H9 (cell line): Measurements from ENCODE around the gene ARMC9. TPM values are rescaled to one million over a fixed set of nuclear protein-coding genes. Genes with fewer than 3 reads are reported as not detected.

Experiments used
- DNase-seq: peaks from one replicate; pipeline ENCODE4 v3.0.0-alpha.2; 2017
- H2AFZ ChIP-seq: one replicate; pipeline ENCODE4 v1.6.1; 2013; ENCODE audit warnings: mild to moderate bottlenecking, low read length, control low read depth, moderate library complexity
- H2AK5ac ChIP-seq: 2 replicates; pipeline ENCODE4 v1.6.1; 2013; ENCODE audit warnings: low read length, control low read depth, mixed read lengths; ENCODE audit not compliant: insufficient read length
- H2BK120ac ChIP-seq: one replicate; pipeline ENCODE4 v1.6.1; 2013; ENCODE audit warnings: low read depth, mild to moderate bottlenecking, low read length, control low read depth, inconsistent platforms; ENCODE audit not compliant: poor library complexity, severe bottlenecking
- H2BK12ac ChIP-seq: 2 replicates; pipeline ENCODE4 v1.6.1; 2013; ENCODE audit warnings: low read length, control low read depth, mixed read lengths, low read depth; ENCODE audit not compliant: insufficient read length
- H2BK15ac ChIP-seq: 2 replicates; pipeline ENCODE4 v1.6.1; 2013; ENCODE audit warnings: low read depth, low read length, control low read depth
- H2BK20ac ChIP-seq: one replicate; pipeline ENCODE4 v1.6.1; 2013; ENCODE audit warnings: low read depth, mild to moderate bottlenecking, low read length, control low read depth, inconsistent platforms; ENCODE audit not compliant: poor library complexity, severe bottlenecking
- H2BK5ac ChIP-seq: 2 replicates; pipeline ENCODE4 v1.6.1; 2013; ENCODE audit warnings: low read length, control low read depth, mixed read lengths; ENCODE audit not compliant: insufficient read length
- H3K14ac ChIP-seq: 2 replicates; pipeline ENCODE4 v1.6.1; 2013; ENCODE audit warnings: low read length, control low read depth; ENCODE audit not compliant: insufficient read depth
- H3K18ac ChIP-seq: 2 replicates; pipeline ENCODE4 v1.6.1; 2013; ENCODE audit warnings: low read depth, mild to moderate bottlenecking, mixed read lengths, low read length, control low read depth; ENCODE audit not compliant: insufficient read length
- H3K23ac ChIP-seq: 2 replicates; pipeline ENCODE4 v1.6.1; 2013; ENCODE audit warnings: low read length, control low read depth, mixed read lengths, low read depth; ENCODE audit not compliant: insufficient read length
- H3K23me2 ChIP-seq: 2 replicates; pipeline ENCODE4 v1.6.1; 2013; ENCODE audit warnings: low read depth, mild to moderate bottlenecking, mixed read lengths, low read length, control low read depth; ENCODE audit not compliant: insufficient read length, poor library complexity, severe bottlenecking
- H3K27ac ChIP-seq: 2 replicates; pipeline ENCODE4 v1.5.1; 2013; ENCODE audit warnings: low read length, control low read depth, mixed read lengths, low read depth; ENCODE audit not compliant: insufficient read length
- H3K27me3 ChIP-seq: 2 replicates; pipeline ENCODE4 v1.6.1; 2013; ENCODE audit warnings: low read length, control low read depth, inconsistent platforms; ENCODE audit not compliant: insufficient read depth
- H3K4ac ChIP-seq: 2 replicates; pipeline ENCODE4 v1.6.1; 2013; ENCODE audit warnings: low read depth, mild to moderate bottlenecking, control low read depth, inconsistent platforms, low read length, moderate library complexity
- H3K4me1 ChIP-seq: 2 replicates; pipeline ENCODE4 v1.6.1; 2013; ENCODE audit warnings: low read length, control low read depth, inconsistent platforms; ENCODE audit not compliant: insufficient read depth
- H3K4me2 ChIP-seq: 2 replicates; pipeline ENCODE4 v1.6.1; 2013; ENCODE audit warnings: low read length, control low read depth, mixed read lengths; ENCODE audit not compliant: insufficient read length, insufficient read depth
- H3K56ac ChIP-seq: 2 replicates; pipeline ENCODE4 v1.6.1; 2013; ENCODE audit warnings: low read depth, mild to moderate bottlenecking, mixed read lengths, low read length, control low read depth; ENCODE audit not compliant: insufficient read length
- H3K79me1 ChIP-seq: 2 replicates; pipeline ENCODE4 v1.6.1; 2013; ENCODE audit warnings: low read depth, mild to moderate bottlenecking, moderate library complexity, low read length, control low read depth, inconsistent platforms; ENCODE audit not compliant: insufficient read depth, poor library complexity, severe bottlenecking
- H3K79me2 ChIP-seq: 2 replicates; pipeline ENCODE4 v1.6.1; 2013; ENCODE audit warnings: low read length, control low read depth, inconsistent platforms; ENCODE audit not compliant: insufficient read depth
- H3K9ac ChIP-seq: 2 replicates; pipeline ENCODE4 v1.6.1; 2013; ENCODE audit warnings: low read length, control low read depth, mixed read lengths; ENCODE audit not compliant: insufficient read length; ENCODE audit errors: extremely low read depth
- H3K9me3 ChIP-seq: one replicate; pipeline ENCODE4 v1.6.1; 2013; ENCODE audit warnings: low read depth, low read length, inconsistent platforms; ENCODE audit not compliant: control insufficient read depth
- H3T11ph ChIP-seq: one replicate; pipeline ENCODE4 v1.6.1; 2013; ENCODE audit warnings: mild to moderate bottlenecking, low read length, control low read depth, inconsistent platforms
- H4K20me1 ChIP-seq: one replicate; pipeline ENCODE4 v1.6.1; 2013; ENCODE audit not compliant: control insufficient read depth, insufficient read length, insufficient read depth
- H4K5ac ChIP-seq: 2 replicates; pipeline ENCODE4 v1.6.1; 2013; ENCODE audit warnings: low read depth, mild to moderate bottlenecking, mixed read lengths, low read length, control low read depth; ENCODE audit not compliant: insufficient read length
- H4K8ac ChIP-seq: replicated peaks from 2 replicates; pipeline ENCODE4 v1.6.1; 2013; ENCODE audit warnings: low read length, control low read depth, mixed read lengths, low read depth; ENCODE audit not compliant: insufficient read length
- H4K91ac ChIP-seq: 2 replicates; pipeline ENCODE4 v1.6.1; 2013; ENCODE audit warnings: low read depth, mild to moderate bottlenecking, moderate library complexity, mixed read lengths, low read length, control low read depth; ENCODE audit not compliant: insufficient read length
- H3K27ac Mint-ChIP-seq, 3 experiments: 2 replicates in 2 of 3; 3 replicates in 1 of 3; pipeline ENCODE4 v1.8.0; 2020 to 2021; ENCODE audit warnings: mixed read lengths in 3 of 3, mild to moderate bottlenecking in 1 of 3, moderate library complexity in 1 of 3
- H3K27me3 Mint-ChIP-seq: 2 replicates; pipeline ENCODE4 v1.8.0; 2021; ENCODE audit warnings: low read depth, mild to moderate bottlenecking, moderate library complexity, mixed read lengths
- H3K36me3 Mint-ChIP-seq, 3 experiments: 2 replicates in 2 of 3; 3 replicates in 1 of 3; pipeline ENCODE4 v1.8.0; 2020 to 2021; ENCODE audit warnings: low read depth in 3 of 3, mixed read lengths in 3 of 3; ENCODE audit not compliant: insufficient read depth in 1 of 3
- H3K4me1 Mint-ChIP-seq, 2 experiments: 2 replicates each; pipeline ENCODE4 v1.8.0; 2020; ENCODE audit warnings: mixed read lengths in 2 of 2
- H3K4me3 Mint-ChIP-seq, 2 experiments: 2 replicates in 1 of 2; 3 replicates in 1 of 2; pipeline ENCODE4 v1.8.0; 2020 to 2021; ENCODE audit warnings: mild to moderate bottlenecking in 2 of 2, mixed read lengths in 2 of 2, moderate library complexity in 1 of 2
- H3K9me3 Mint-ChIP-seq, 2 experiments: 2 replicates in 1 of 2; 3 replicates in 1 of 2; pipeline ENCODE4 v1.8.0; 2020; ENCODE audit warnings: mild to moderate bottlenecking in 2 of 2, mixed read lengths in 2 of 2, moderate library complexity in 1 of 2
- WGBS: extraction: QIAGEN DNeasy Blood & Tissue Kit; methylation state at CpG from one replicate; pipeline ENCODE4 v1.1.7; 2013; ENCODE audit warnings: missing lambda C conversion rate, low lambda C conversion rate, mixed read lengths; ENCODE audit not compliant: insufficient read length; ENCODE audit errors: extremely low coverage; 5-methylcytosine and 5-hydroxymethylcytosine counted together
- total RNA-seq: library from RNA; stranded (reverse); gene quantifications from 2 replicates; pipeline ENCODE4 v1.2.1, GENCODE V29; 2021
- TF ChIP-seq, protein P1 (sequence below): fragments of 200-600 bp; sonication (generic); conservative IDR thresholded peaks from 3 replicates; pipeline ENCODE4 v1.8.0; 2021; ENCODE audit warnings: antibody characterized with exemption, mild to moderate bottlenecking

Gene ARMC9
- total RNA-seq, 1 experiment from 2014 or later, result 37.6 TPM

DNA sequence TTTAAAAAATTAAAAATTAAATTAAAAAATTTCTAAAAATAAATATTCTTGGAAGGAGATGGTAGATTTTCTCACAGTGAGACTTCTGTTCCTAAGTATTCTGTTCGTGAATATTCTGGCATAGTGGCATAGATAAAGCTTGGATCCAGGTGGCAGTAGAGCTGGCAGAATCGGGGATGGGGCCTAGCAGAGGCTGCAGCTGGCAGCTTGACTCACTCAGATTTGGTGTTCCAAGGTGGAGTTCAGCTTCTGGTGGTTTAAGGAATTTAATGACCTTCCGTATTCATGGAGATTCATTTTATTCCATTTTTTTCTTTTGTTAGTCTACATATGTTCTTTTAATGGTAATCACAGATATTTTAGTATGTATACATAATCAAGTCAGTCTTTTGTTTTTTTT lies 19.9 kb downstream of the ARMC9 start:
- Histone ChIP-seq H3K79me2 (no peaks in the 10 kb centered on the region), H3K18ac (no peak overlapping the region), H3K4me1 (no peaks in the 10 kb centered on the region), H2BK12ac (no peak overlapping the region), H2BK120ac (no peak overlapping the region), H3K23ac (no peak overlapping the region), H3K9ac (no peak overlapping the region), H3K14ac (no peak overlapping the region), H4K20me1 (no peaks in the 10 kb centered on the region), H2AK5ac (no peak overlapping the region), H3K56ac (no peak overlapping the region), H3K27me3 (no peaks in the 10 kb centered on the region), H3T11ph (no peak overlapping the region), H3K4me2 (no peak overlapping the region), H2BK20ac (no peak overlapping the region), H4K5ac (no peak overlapping the region), H3K23me2 (no peaks in the 10 kb centered on the region), H3K4ac (no peak overlapping the region), H2BK15ac (no peak overlapping the region), H2AFZ (no peak overlapping the region), H2BK5ac (no peak overlapping the region), H3K27ac (no peak overlapping the region), H3K79me1 (no peaks in the 10 kb centered on the region), H4K8ac (no peak overlapping the region), H3K9me3 (no peaks in the 10 kb centered on the region), H4K91ac (no peak overlapping the region)
- no peak overlapping the region for H3K27ac Mint-ChIP-seq
- peaks cover 27 to 71% (median 50%) of the 10 kb centered on the region in 3 experiments; a peak in 6 of 7 replicates for H3K36me3 Mint-ChIP-seq
- H3K27me3 Mint-ChIP-seq, result no peaks in the 10 kb centered on the region
- H3K4me3 Mint-ChIP-seq, result no peak overlapping the region
- no peak for DNase-seq
- no CpG with 5 or more reads among the region's 3 CpGs for WGBS
- no peaks in the 10 kb centered on the region for H3K4me1 Mint-ChIP-seq
- TF ChIP-seq, protein P1, sequence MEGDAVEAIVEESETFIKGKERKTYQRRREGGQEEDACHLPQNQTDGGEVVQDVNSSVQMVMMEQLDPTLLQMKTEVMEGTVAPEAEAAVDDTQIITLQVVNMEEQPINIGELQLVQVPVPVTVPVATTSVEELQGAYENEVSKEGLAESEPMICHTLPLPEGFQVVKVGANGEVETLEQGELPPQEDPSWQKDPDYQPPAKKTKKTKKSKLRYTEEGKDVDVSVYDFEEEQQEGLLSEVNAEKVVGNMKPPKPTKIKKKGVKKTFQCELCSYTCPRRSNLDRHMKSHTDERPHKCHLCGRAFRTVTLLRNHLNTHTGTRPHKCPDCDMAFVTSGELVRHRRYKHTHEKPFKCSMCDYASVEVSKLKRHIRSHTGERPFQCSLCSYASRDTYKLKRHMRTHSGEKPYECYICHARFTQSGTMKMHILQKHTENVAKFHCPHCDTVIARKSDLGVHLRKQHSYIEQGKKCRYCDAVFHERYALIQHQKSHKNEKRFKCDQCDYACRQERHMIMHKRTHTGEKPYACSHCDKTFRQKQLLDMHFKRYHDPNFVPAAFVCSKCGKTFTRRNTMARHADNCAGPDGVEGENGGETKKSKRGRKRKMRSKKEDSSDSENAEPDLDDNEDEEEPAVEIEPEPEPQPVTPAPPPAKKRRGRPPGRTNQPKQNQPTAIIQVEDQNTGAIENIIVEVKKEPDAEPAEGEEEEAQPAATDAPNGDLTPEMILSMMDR, result no peak
- no peaks in the 10 kb centered on the region for H3K9me3 Mint-ChIP-seq
